IgD-negative memory B cell (primary cell): ENCODE results near the gene METTL26. TPM values are rescaled to one million over a fixed set of nuclear protein-coding genes. Genes with fewer than 3 reads are reported as not detected.

Experiments used
- H3K27ac Mint-ChIP-seq, 3 donors: one replicate each; pipeline ENCODE4 v1.8.0; 2020 to 2022; ENCODE audit warnings: mild to moderate bottlenecking in 3 of 3, mixed read lengths in 3 of 3, moderate library complexity in 1 of 3
- H3K27me3 Mint-ChIP-seq: one replicate; pipeline ENCODE4 v1.8.0; 2021; ENCODE audit warnings: mixed read lengths
- H3K36me3 Mint-ChIP-seq: one replicate; pipeline ENCODE4 v1.8.0; 2020; ENCODE audit warnings: mild to moderate bottlenecking, mixed read lengths
- H3K4me1 Mint-ChIP-seq, 3 donors: one replicate each; pipeline ENCODE4 v1.8.0; 2020 to 2022; ENCODE audit warnings: mixed read lengths in 3 of 3, mild to moderate bottlenecking in 1 of 3
- H3K4me3 Mint-ChIP-seq, 4 donors: one replicate each; pipeline ENCODE4 v1.8.0; 2020 to 2022; ENCODE audit warnings: mild to moderate bottlenecking in 4 of 4, mixed read lengths in 4 of 4, moderate library complexity in 3 of 4
- H3K9me3 Mint-ChIP-seq, 3 donors: one replicate each; pipeline ENCODE4 v1.8.0; 2020 to 2021; ENCODE audit warnings: mixed read lengths in 3 of 3, mild to moderate bottlenecking in 1 of 3
- polyA plus RNA-seq: library from polyadenylated mRNA; unstranded; fragments of 300-500 nt; fragmentation: Illumina TruSeq; gene quantifications from one replicate; pipeline ENCODE4 v1.2.3, GENCODE V29; 2021

METTL26 gene
- polyA plus RNA-seq = 81.0 TPM

DNA sequence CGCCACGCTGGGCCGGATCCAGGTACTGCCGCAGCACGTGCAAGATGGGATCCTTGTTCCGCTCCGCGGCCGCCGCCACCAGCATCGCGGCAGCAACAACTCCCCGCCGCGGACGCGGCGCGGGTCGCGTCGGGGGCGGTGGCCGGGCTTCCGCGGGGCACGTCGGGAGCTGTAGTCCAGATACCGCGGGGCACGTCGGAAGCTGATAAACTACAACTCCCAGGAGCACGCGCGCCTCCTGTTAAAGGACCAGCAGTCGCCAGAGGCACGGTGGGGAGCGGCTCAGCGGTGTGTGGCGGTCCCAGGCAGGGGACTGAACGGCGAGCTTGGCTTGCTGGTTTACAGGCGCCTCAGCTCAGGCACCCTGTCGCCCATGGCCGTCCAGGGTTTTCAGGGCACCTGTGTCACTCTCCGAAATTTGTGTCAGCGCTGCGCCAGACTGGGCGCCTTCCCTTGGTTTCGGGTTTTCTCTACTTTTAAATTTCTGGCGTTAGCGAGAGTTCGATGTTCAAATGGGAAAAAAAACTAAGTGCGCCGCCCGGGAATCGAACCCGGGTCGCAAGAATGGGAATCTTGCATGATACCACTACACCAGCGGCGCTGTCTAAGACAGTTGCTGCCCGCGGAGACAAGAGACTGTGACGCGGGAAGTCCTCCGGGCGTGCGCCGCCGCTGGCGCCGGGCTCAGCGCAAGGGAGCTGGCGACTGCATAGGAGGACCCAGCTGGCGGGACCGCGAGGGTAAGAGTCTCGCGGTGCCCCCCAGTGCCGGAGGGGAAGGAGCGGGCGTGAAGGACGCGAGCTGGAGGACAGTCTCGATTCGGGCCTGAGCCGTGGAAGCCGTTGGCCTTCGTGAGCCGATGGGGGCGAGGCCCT lies at the start of gene METTL26:
Gene METTL26 (minus strand): TSS at position 100 of the 875 bp plus-strand sequence. CDS start 15 bp downstream, at position 85.
- Mint-ChIP-seq H3K4me1 (peaks cover 12 to 19% (median 13%) of the 10 kb centered on the region in 3 donors), H3K27me3 (peaks cover 3% of the 10 kb centered on the region), H3K27ac (peak within 1 kb of the TSS; percentile 99 to 100 (median 100)), H3K9me3 (peaks cover 0 to 2% (median 0%) of the 10 kb centered on the region in 3 donors), H3K36me3 (no peaks in the 10 kb centered on the region), H3K4me3 (peak within 1 kb of the TSS; percentile 96 to 100 (median 100))

DNA sequence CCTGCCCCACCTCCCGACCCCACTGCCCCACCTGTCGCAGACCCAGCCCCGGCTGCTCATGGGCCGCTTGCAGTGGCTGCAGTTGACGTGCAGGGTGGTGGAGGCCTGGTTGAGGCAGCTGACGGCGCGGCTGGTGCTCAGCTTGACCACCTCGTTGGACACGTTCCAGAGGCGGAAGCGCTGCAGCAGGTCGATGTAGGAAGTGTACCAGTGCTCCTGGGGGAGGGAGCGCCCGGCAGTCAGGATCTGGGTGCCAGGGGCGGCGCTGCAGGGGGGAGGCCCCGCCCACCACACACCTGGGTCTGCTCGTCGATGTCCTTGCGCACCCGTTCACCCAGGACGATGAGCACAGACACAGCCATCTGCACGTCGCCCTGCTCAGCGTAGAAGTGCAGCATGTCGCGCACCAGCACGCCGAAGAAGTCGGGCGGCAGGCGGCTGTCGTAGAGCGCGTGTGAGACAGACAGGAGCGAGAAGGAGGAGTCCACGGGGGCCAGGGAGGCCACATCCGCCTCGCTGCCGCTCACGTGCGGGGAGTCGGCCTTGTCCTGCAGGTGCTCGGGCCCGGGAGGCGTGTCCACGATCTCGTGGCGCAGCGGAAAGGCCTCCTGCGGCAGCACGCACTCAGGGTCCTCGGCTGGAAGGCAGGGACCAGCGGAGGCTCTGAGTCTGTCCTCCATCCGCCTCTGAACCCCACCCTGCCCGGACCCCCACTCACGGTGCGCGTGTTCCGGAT lies 49.0 kb upstream of the METTL26 start:
- Mint-ChIP-seq H3K4me1 (peaks cover 3 to 16% (median 6%) of the 10 kb centered on the region in 3 donors), H3K27ac (peak overlapping the region in 2 of 3 donors; percentile 39 to 93), H3K27me3 (no peaks in the 10 kb centered on the region), H3K36me3 (no peaks in the 10 kb centered on the region), H3K9me3 (no peaks in the 10 kb centered on the region), H3K4me3 (peak overlapping the region in 1 of 4 donors; percentile 59)

DNA sequence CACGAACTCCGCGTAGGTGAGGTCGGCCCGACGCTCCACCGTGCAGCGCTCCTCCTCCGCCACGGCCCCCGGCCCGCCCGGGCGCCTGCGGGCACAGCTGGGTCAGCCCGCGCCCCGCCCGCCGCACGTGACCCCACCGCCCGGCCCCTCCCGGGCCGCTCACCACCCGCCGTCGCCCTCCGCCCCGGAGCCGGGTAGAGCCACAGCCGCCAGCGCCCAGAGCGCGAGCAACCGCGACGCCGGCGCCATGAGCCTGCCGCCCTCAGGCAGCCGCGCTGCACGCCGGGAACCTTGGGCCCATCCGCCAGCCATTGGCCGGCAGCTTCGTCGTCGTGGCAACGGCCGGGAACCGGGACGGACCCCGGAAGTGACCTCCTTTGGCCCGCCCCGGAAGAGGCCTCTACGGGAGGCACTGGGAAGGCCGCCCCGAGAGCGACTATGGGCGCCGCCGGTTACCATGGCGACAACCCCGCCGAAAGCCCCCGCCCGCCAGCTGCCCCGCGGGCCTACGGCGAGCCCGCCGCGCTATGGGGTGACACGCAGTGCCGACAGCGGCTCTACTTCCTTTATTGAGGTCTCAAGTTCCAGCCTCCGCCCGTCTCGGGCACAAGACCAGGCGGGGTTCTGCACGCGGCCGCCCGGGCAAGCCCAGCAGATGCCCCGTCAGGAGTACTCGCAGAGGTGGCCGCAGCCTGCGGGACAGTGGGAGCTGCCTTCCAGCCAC lies 48.1 kb upstream of the METTL26 start, which contains the start of gene JMJD8:
Gene JMJD8 (minus strand): TSS at position 264 of the 724 bp plus-strand sequence. CDS start 15 bp downstream, at position 249.
- H3K27ac Mint-ChIP-seq = peak within 1 kb of the TSS; percentile 57 to 93 (median 90)
- H3K9me3 Mint-ChIP-seq = no peaks in the 10 kb centered on the region
- H3K36me3 Mint-ChIP-seq = no peaks in the 10 kb centered on the region
- H3K27me3 Mint-ChIP-seq = no peaks in the 10 kb centered on the region
- H3K4me3 Mint-ChIP-seq = peak within 1 kb of the TSS; percentile 81 to 90 (median 90)
- H3K4me1 Mint-ChIP-seq = peaks cover 3 to 14% (median 6%) of the 10 kb centered on the region in 3 donors

DNA sequence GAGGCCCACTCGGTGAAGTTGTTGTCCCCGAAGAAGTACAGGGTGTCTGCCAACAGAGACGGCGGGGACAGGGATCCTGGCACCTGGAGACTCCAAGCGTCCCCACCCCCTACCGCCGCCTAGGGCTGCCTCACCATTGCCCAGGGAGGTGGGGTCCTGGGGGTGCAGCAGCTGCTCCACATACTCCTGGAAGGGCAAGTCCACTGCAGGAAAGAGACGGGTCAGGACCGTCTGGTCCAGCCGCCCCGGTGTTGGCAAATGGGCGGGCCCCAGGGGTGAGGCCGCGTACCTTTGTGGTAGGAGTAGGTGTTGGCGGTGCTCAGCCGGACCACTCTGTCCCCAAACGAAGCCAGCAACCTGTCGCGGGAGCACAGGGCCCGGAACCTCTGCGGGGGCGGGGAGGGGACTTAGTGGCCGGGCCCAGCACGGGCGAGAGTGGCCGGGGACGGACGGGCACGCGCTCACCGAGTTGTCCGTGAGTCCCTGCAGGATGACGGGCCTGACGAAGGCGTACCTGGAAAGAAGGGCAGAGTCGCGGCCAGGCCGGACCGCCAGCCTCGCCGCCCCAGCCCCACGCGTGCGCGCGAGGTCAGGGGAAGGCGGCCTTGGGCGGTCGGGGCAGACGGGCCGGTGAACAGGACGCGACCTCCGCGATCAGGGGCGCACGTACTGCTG lies 47.4 kb upstream of the METTL26 start:
- no peaks in the 10 kb centered on the region for H3K36me3 Mint-ChIP-seq
- H3K4me3 Mint-ChIP-seq = peak overlapping the region; percentile 81 to 90 (median 88)
- H3K9me3 Mint-ChIP-seq = no peaks in the 10 kb centered on the region

DNA sequence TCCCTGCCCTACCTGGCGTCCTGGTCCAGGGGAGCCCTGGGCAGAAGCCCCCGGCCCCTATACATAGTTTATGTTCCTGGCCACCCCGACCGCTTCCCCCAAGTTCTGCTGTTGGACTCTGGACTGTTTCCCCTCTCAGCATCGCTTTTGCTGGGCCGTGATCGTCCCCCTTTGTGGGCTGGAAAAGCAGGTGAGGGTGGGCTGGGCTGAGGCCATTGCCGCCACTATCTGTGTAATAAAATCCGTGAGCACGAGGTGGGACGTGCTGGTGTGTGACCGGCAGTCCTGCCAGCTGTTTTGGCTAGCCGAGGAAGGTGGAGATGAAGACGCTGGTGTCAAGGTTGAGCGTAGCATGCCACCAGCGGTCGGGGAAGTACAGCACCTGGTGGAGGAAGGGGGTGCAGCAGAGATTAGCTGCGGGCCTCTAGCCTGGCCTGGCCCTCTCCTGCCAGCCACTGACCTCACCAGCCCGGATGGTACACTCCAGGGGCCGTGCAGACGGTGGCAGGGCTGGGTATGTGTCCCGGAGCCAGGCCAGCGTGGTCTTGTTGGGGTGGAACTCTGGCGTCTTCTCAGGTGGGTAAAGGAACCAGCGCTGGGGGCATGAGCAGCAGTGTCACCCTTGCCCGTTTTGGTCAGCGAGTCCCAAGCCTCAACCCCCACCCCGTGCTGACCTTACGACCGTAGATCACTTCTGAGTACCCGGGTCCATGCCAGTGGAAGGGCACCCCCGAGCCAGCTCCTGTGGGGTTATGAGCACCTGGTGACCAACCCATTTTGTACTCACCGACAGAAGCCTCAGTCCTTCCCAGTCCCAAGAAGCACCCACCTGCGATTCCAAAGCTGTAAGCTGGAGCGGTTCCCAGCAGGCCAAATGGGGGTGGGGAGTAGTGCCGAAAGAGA lies 46.6 kb upstream of the METTL26 start:
- Mint-ChIP-seq H3K4me1 (peaks cover 3 to 12% (median 10%) of the 10 kb centered on the region in 3 donors), H3K4me3 (peak overlapping the region; percentile 81 to 90 (median 86)), H3K27ac (peak overlapping the region; percentile 63 to 88 (median 81)), H3K27me3 (no peaks in the 10 kb centered on the region), H3K9me3 (no peaks in the 10 kb centered on the region), H3K36me3 (no peaks in the 10 kb centered on the region)

More for the DNA sequence above, 47.4 kb upstream of the METTL26 start:
- peaks cover 3 to 12% (median 10%) of the 10 kb centered on the region in 3 donors for H3K4me1 Mint-ChIP-seq
- H3K27ac Mint-ChIP-seq = peak overlapping the region; percentile 31 to 93 (median 39)
- no peaks in the 10 kb centered on the region for H3K27me3 Mint-ChIP-seq

DNA sequence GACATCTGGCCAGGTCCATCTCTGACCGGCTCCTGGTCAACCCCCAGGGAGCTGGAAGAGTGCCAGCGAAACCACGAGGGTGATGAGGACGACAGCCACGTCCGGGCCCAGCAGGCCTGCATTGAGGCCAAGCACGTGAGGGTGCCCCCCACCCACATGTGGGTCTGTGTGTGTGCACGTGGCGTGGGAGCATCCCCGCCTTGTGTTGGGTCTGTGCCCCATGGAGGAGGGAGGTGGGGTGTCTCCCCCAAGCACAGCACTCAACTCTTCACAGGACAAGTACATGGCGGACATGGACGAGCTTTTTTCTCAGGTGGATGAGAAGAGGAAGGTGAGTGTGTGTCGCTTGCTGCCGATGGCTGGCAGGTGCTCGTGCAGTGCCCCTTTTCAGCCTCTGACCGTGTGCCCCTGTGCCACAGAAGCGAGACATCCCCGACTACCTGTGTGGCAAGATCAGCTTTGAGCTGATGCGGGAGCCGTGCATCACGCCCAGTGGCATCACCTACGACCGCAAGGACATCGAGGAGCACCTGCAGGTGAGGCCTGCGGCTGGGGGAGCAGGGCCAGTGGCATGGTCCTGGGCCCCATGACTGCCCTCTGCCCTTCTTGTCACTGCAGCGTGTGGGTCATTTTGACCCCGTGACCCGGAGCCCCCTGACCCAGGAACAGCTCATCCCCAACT lies 45.8 kb upstream of the METTL26 start:
- Mint-ChIP-seq H3K27ac (peak overlapping the region in 2 of 3 donors; percentile 63 to 92), H3K36me3 (no peaks in the 10 kb centered on the region), H3K9me3 (no peaks in the 10 kb centered on the region), H3K4me3 (peak overlapping the region; percentile 5 to 92 (median 84)), H3K4me1 (peaks cover 3 to 14% (median 10%) of the 10 kb centered on the region in 3 donors), H3K27me3 (peaks cover under 1% of the 10 kb centered on the region)

DNA sequence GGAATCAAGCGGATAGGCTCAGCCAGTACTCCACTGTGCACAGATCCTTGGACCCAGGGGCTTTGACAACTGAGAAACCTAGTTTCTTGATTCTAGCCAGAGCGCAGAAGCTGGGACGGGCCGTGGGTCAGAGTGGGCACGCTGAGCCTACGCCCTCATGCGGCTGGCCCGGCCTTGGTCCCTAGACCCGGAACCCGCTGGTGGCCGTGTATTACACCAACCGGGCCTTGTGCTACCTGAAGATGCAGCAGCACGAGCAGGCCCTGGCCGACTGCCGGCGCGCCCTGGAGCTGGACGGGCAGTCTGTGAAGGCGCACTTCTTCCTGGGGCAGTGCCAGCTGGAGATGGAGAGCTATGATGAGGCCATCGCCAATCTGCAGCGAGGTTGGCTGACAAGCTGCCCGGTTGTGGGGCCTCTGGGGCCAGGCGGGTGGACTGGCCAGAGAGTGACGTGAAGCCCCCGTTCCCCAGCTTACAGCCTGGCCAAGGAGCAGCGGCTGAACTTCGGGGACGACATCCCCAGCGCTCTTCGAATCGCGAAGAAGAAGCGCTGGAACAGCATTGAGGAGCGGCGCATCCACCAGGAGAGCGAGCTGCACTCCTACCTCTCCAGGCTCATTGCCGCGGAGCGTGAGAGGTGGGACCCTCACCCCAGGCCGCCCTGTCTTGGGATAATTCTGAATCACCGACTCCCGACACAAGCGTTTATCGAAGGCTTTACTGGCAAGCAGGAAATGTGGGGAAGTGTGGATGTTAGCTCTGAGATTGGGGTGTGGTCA lies 45.1 kb upstream of the METTL26 start:
- H3K9me3 Mint-ChIP-seq = no peaks in the 10 kb centered on the region
- H3K36me3 Mint-ChIP-seq = no peaks in the 10 kb centered on the region
- peaks cover 2% of the 10 kb centered on the region for H3K27me3 Mint-ChIP-seq
- peaks cover 3 to 17% (median 13%) of the 10 kb centered on the region in 3 donors for H3K4me1 Mint-ChIP-seq
- H3K27ac Mint-ChIP-seq = peak overlapping the region in 1 of 3 donors; percentile 92
- H3K4me3 Mint-ChIP-seq = peak overlapping the region; percentile 39 to 92 (median 84)

DNA sequence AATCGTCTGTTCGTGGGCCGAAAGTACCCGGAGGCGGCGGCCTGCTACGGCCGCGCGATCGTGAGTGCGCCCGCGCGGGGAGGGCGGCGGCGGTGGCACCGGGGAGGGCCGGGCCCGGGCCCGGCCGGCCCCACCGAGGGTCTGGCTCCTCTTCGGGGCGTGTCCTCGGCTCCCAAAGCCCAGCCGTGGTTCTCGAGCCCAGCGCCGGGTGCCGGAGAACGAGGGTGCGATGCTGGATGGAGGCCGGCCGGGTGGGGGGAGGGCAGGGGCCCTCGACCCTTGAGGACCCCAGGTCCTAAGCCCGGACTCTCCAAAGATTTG lies 44.5 kb upstream of the METTL26 start:
- Mint-ChIP-seq H3K9me3 (no peaks in the 10 kb centered on the region), H3K36me3 (no peaks in the 10 kb centered on the region), H3K4me3 (peak overlapping the region; percentile 51 to 92 (median 84)), H3K27me3 (peaks cover 2% of the 10 kb centered on the region), H3K4me1 (peaks cover 3 to 17% (median 13%) of the 10 kb centered on the region in 3 donors), H3K27ac (peak overlapping the region in 2 of 3 donors; percentile 31 to 92)

DNA sequence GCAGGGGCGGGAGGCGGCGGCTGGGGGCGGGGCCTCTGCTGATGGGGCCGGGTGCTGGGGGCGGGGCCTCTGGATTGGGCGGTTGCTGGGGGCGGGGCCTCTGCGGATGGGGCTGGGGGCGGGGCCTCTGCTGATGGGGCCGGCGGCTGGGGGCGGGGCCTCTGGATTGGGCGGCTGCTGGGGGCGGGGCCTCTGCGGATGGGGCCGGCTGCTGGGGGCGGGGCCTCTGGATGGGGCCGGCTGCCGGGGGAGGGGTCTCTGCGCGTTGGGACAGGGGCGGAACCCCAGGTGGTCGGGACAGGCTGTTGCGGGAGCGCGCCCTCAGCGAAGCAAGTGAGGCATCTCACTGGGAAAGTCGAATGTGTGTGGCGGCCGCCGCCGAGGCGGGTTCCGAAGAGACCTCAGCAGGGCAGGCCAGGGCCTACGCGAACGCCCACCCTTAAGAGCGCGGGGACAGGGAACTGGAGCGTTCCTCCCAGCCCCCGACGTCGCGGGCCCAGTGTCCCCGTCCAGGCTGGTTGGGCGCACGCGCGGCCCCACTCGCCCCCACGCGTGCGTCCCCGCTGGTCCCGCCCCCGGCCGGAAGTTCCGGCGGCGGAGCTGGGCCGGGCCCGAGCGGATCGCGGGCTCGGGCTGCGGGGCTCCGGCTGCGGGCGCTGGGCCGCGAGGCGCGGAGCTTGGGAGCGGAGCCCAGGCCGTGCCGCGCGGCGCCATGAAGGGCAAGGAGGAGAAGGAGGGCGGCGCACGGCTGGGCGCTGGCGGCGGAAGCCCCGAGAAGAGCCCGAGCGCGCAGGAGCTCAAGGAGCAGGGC lies 43.9 kb upstream of the METTL26 start, which contains the start of gene STUB1:
Gene STUB1 (plus strand): TSS at position 597 of the 811 bp plus-strand sequence. CDS start 116 bp downstream, at position 713.
- Mint-ChIP-seq H3K4me1 (peaks cover 3 to 17% (median 13%) of the 10 kb centered on the region in 3 donors), H3K9me3 (no peaks in the 10 kb centered on the region), H3K27me3 (peaks cover 5% of the 10 kb centered on the region), H3K4me3 (peak within 1 kb of the TSS; percentile 81 to 93 (median 90)), H3K36me3 (no peaks in the 10 kb centered on the region), H3K27ac (peak within 1 kb of the TSS; percentile 80 to 95 (median 91))

DNA sequence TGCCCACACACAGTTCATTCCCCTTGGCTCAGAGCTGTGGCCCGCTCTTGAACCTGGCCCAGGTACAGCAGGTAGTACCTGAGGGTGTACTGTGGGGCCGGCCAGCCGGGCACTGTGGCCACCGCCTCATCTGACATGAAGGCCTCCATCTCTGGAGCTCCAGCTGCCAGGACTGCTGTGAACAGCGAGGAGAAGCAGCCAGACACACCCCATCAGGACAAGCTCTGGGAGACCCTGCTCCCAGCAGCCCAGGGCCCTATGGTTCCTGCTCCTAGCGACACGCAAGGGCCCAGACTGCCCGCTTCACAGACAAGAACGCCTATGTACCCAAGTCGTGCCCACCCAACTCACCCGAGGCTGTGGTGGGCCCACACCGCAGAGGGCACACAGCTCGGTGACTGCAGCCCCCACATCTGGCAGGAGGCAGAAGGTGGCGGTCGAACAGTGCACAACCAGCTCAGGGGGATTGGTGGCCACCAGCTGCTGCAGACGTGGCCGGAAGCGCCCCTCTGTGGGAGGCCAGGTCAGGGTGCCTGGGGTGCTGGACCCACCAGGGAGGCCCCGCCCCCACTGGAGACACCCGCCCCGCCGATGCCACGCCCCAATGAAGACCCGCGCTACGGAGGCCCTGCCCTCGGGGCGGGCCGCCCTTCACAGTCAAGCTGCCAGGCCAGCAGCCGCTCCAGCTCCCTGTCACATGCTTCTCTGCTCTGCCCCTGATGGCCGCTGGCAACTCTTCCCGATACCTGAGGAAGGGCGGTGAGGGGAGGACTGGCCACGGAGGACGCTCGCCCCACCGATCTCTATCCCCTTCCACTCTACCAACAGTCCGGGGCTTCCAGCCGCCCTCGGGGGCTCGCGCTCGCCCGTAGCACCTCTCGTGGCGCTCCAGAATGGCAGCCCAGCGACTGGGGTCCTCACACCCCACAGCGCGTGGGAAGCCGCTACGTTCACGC lies 43.0 kb upstream of the METTL26 start:
- H3K9me3 Mint-ChIP-seq = no peaks in the 10 kb centered on the region
- no peaks in the 10 kb centered on the region for H3K36me3 Mint-ChIP-seq
- peaks cover 5% of the 10 kb centered on the region for H3K27me3 Mint-ChIP-seq
- H3K27ac Mint-ChIP-seq = peak overlapping the region in 2 of 3 donors; percentile 80 to 95
- peak overlapping the region; percentile 76 to 91 (median 88) for H3K4me3 Mint-ChIP-seq
- H3K4me1 Mint-ChIP-seq = peaks cover 3 to 17% (median 13%) of the 10 kb centered on the region in 3 donors
